ENCODE measurements around the gene LRMDA.

LRMDA gene

GRCh38 chr10:75592151-75592787 lies 160.8 kb downstream of the LRMDA start:
- Histone ChIP-seq H3K4me1 (ENCODE audit: control insufficient read depth, low read depth, low read length) (peaks cover 5% of the 10 kb centered on the region), H3K9me3 (ENCODE audit: control insufficient read depth, low read depth, low read length) (no peaks in the 10 kb centered on the region), H3K36me3 (ENCODE audit: control insufficient read depth, low read depth, low read length) (no peaks in the 10 kb centered on the region), H3K9ac (ENCODE audit: low read length) (no peak overlapping the region), H3K27me3 (ENCODE audit: control insufficient read depth, insufficient read depth, low read length) (peaks cover 3% of the 10 kb centered on the region), H3K27ac (ENCODE audit: low read length) (no peak overlapping the region), H3K4me3 (ENCODE audit: low read length) (no peak overlapping the region)

GRCh38 chr10:75592791-75593643 lies 161.6 kb downstream of the LRMDA start:
- no peak overlapping the region for H3K27ac ChIP-seq (ENCODE audit: low read length)
- H3K4me1 ChIP-seq (ENCODE audit: control insufficient read depth, low read depth, low read length), result peaks cover 12% of the 10 kb centered on the region
- H3K27me3 ChIP-seq (ENCODE audit: control insufficient read depth, insufficient read depth, low read length), result peaks cover 10% of the 10 kb centered on the region
- H3K36me3 ChIP-seq (ENCODE audit: control insufficient read depth, low read depth, low read length), result no peaks in the 10 kb centered on the region
- H3K4me3 ChIP-seq (ENCODE audit: low read length), result no peak overlapping the region
- H3K9ac ChIP-seq (ENCODE audit: low read length), result no peak overlapping the region
- no peaks in the 10 kb centered on the region for H3K9me3 ChIP-seq (ENCODE audit: control insufficient read depth, low read depth, low read length)

- H3K27ac ChIP-seq (ENCODE audit: low read length), result no peak overlapping the region
These were observed 162.5 kb downstream of the LRMDA start for GRCh38 chr10:75593692-75594556.

GRCh38 chr10:75596930-75597620 lies 165.7 kb downstream of the LRMDA start:
- Histone ChIP-seq H3K27me3 (ENCODE audit: control insufficient read depth, insufficient read depth, low read length) (peaks cover 51% of the 10 kb centered on the region), H3K4me3 (ENCODE audit: low read length) (peak overlapping the region; percentile 26), H3K4me1 (ENCODE audit: control insufficient read depth, low read depth, low read length) (peaks cover 30% of the 10 kb centered on the region), H3K27ac (ENCODE audit: low read length) (no peak overlapping the region), H3K9ac (ENCODE audit: low read length) (no peak overlapping the region), H3K9me3 (ENCODE audit: control insufficient read depth, low read depth, low read length) (no peaks in the 10 kb centered on the region), H3K36me3 (ENCODE audit: control insufficient read depth, low read depth, low read length) (no peaks in the 10 kb centered on the region)

More at GRCh38 chr10:75593692-75594556, 162.5 kb downstream of the LRMDA start:
- H3K36me3 ChIP-seq (ENCODE audit: control insufficient read depth, low read depth, low read length), result no peaks in the 10 kb centered on the region
- H3K9me3 ChIP-seq (ENCODE audit: control insufficient read depth, low read depth, low read length), result no peaks in the 10 kb centered on the region
- peaks cover 16% of the 10 kb centered on the region for H3K4me1 ChIP-seq (ENCODE audit: control insufficient read depth, low read depth, low read length)
- H3K9ac ChIP-seq (ENCODE audit: low read length), result no peak overlapping the region
- H3K4me3 ChIP-seq (ENCODE audit: low read length), result no peak overlapping the region
- peaks cover 19% of the 10 kb centered on the region for H3K27me3 ChIP-seq (ENCODE audit: control insufficient read depth, insufficient read depth, low read length)

- no peaks in the 10 kb centered on the region for H3K36me3 ChIP-seq (ENCODE audit: control insufficient read depth, low read depth, low read length)
- no peak overlapping the region for H3K27ac ChIP-seq (ENCODE audit: low read length)
- H3K4me1 ChIP-seq (ENCODE audit: control insufficient read depth, low read depth, low read length), result peaks cover 30% of the 10 kb centered on the region
- peaks cover 59% of the 10 kb centered on the region for H3K27me3 ChIP-seq (ENCODE audit: control insufficient read depth, insufficient read depth, low read length)
- no peaks in the 10 kb centered on the region for H3K9me3 ChIP-seq (ENCODE audit: control insufficient read depth, low read depth, low read length)
- peak overlapping the region; percentile 26 for H3K4me3 ChIP-seq (ENCODE audit: low read length)
- no peak overlapping the region for H3K9ac ChIP-seq (ENCODE audit: low read length)
These were observed 166.5 kb downstream of the LRMDA start for GRCh38 chr10:75597773-75598440.

GRCh38 chr10:75598998-75599397 lies 167.6 kb downstream of the LRMDA start:
- Histone ChIP-seq H3K27ac (ENCODE audit: low read length) (no peak overlapping the region), H3K36me3 (ENCODE audit: control insufficient read depth, low read depth, low read length) (no peaks in the 10 kb centered on the region), H3K9me3 (ENCODE audit: control insufficient read depth, low read depth, low read length) (no peaks in the 10 kb centered on the region), H3K4me3 (ENCODE audit: low read length) (no peak overlapping the region), H3K9ac (ENCODE audit: low read length) (no peak overlapping the region), H3K4me1 (ENCODE audit: control insufficient read depth, low read depth, low read length) (peaks cover 30% of the 10 kb centered on the region), H3K27me3 (ENCODE audit: control insufficient read depth, insufficient read depth, low read length) (peaks cover 68% of the 10 kb centered on the region)

GRCh38 chr10:75599875-75600648 lies 168.6 kb downstream of the LRMDA start:
- no peaks in the 10 kb centered on the region for H3K36me3 ChIP-seq (ENCODE audit: control insufficient read depth, low read depth, low read length)
- no peaks in the 10 kb centered on the region for H3K9me3 ChIP-seq (ENCODE audit: control insufficient read depth, low read depth, low read length)
- H3K4me3 ChIP-seq (ENCODE audit: low read length), result no peak overlapping the region
- H3K27ac ChIP-seq (ENCODE audit: low read length), result no peak overlapping the region
- no peak overlapping the region for H3K9ac ChIP-seq (ENCODE audit: low read length)
- H3K4me1 ChIP-seq (ENCODE audit: control insufficient read depth, low read depth, low read length), result peaks cover 30% of the 10 kb centered on the region
- peaks cover 79% of the 10 kb centered on the region for H3K27me3 ChIP-seq (ENCODE audit: control insufficient read depth, insufficient read depth, low read length)

- Histone ChIP-seq H3K4me3 (ENCODE audit: low read length) (no peak overlapping the region), H3K4me1 (ENCODE audit: control insufficient read depth, low read depth, low read length) (peaks cover 30% of the 10 kb centered on the region), H3K36me3 (ENCODE audit: control insufficient read depth, low read depth, low read length) (no peaks in the 10 kb centered on the region), H3K27ac (ENCODE audit: low read length) (no peak overlapping the region), H3K9ac (ENCODE audit: low read length) (no peak overlapping the region), H3K27me3 (ENCODE audit: control insufficient read depth, insufficient read depth, low read length) (peaks cover 85% of the 10 kb centered on the region), H3K9me3 (ENCODE audit: control insufficient read depth, low read depth, low read length) (no peaks in the 10 kb centered on the region)
These were observed 169.4 kb downstream of the LRMDA start for GRCh38 chr10:75600833-75601232.

GRCh38 chr10:75602341-75602740 lies 170.9 kb downstream of the LRMDA start:
- no peak overlapping the region for H3K9ac ChIP-seq (ENCODE audit: low read length)
- peaks cover 81% of the 10 kb centered on the region for H3K27me3 ChIP-seq (ENCODE audit: control insufficient read depth, insufficient read depth, low read length)
- H3K36me3 ChIP-seq (ENCODE audit: control insufficient read depth, low read depth, low read length), result no peaks in the 10 kb centered on the region
- H3K9me3 ChIP-seq (ENCODE audit: control insufficient read depth, low read depth, low read length), result no peaks in the 10 kb centered on the region
- no peak overlapping the region for H3K27ac ChIP-seq (ENCODE audit: low read length)
- H3K4me1 ChIP-seq (ENCODE audit: control insufficient read depth, low read depth, low read length), result peaks cover 25% of the 10 kb centered on the region
- no peak overlapping the region for H3K4me3 ChIP-seq (ENCODE audit: low read length)

- Histone ChIP-seq H3K9me3 (ENCODE audit: control insufficient read depth, low read depth, low read length) (no peaks in the 10 kb centered on the region), H3K27ac (ENCODE audit: low read length) (no peak overlapping the region), H3K27me3 (ENCODE audit: control insufficient read depth, insufficient read depth, low read length) (peaks cover 54% of the 10 kb centered on the region), H3K4me1 (ENCODE audit: control insufficient read depth, low read depth, low read length) (peaks cover 12% of the 10 kb centered on the region), H3K36me3 (ENCODE audit: control insufficient read depth, low read depth, low read length) (no peaks in the 10 kb centered on the region), H3K9ac (ENCODE audit: low read length) (no peak overlapping the region), H3K4me3 (ENCODE audit: low read length) (no peak overlapping the region)
These were observed 173.7 kb downstream of the LRMDA start for GRCh38 chr10:75605096-75605495.
